Central memory CD4-positive, alpha-beta T cell (primary cell): ENCODE measurements around the gene PHLDB2.

Source experiments
- DNase-seq: peaks from one replicate; pipeline ENCODE4 v3.0.0; 2022

PHLDB2 gene

GRCh38 chr3:111884411-111885018, 25.4 kb downstream of the PHLDB2 start:
- no peak for DNase-seq

GRCh38 chr3:111885578-111885977, 26.5 kb downstream of the PHLDB2 start:
- no peak for DNase-seq

GRCh38 chr3:111890051-111890580, 31.1 kb downstream of the PHLDB2 start:
- no peak for DNase-seq

- no peak for DNase-seq
These were observed 33.0 kb downstream of the PHLDB2 start for GRCh38 chr3:111892070-111892469.

- DNase-seq: no peak
These were observed 36.0 kb downstream of the PHLDB2 start for GRCh38 chr3:111895071-111895470.

GRCh38 chr3:111899966-111900365, 40.9 kb downstream of the PHLDB2 start:
- DNase-seq: no peak

- DNase-seq: no peak
These were observed 42.6 kb downstream of the PHLDB2 start for GRCh38 chr3:111901637-111902036.

- DNase-seq: no peak
These were observed 43.5 kb downstream of the PHLDB2 start for GRCh38 chr3:111902534-111902933.

GRCh38 chr3:111903067-111903511, 44.0 kb downstream of the PHLDB2 start:
- DNase-seq: no peak

GRCh38 chr3:111904376-111905241, 45.5 kb downstream of the PHLDB2 start:
- DNase-seq: no peak

GRCh38 chr3:111906656-111907055, 47.6 kb downstream of the PHLDB2 start:
- no peak for DNase-seq

- DNase-seq: no peak
These were observed 48.1 kb downstream of the PHLDB2 start for GRCh38 chr3:111907151-111907550.

- DNase-seq: no peak
These were observed 51.7 kb downstream of the PHLDB2 start for GRCh38 chr3:111910806-111911205.

- no peak for DNase-seq
These were observed 52.4 kb downstream of the PHLDB2 start for GRCh38 chr3:111911446-111911845.

- no peak for DNase-seq
These were observed 54.2 kb downstream of the PHLDB2 start for GRCh38 chr3:111913163-111913763.

- DNase-seq: no peak
These were observed 56.8 kb downstream of the PHLDB2 start for GRCh38 chr3:111915905-111916304.

- DNase-seq: no peak
These were observed 58.2 kb downstream of the PHLDB2 start for GRCh38 chr3:111917300-111917699.

- DNase-seq: no peak
These were observed 60.5 kb downstream of the PHLDB2 start for GRCh38 chr3:111919370-111920065.

- no peak for DNase-seq
These were observed 62.1 kb downstream of the PHLDB2 start for GRCh38 chr3:111921181-111921580.

GRCh38 chr3:111923095-111923771, 64.2 kb downstream of the PHLDB2 start:
- no peak for DNase-seq

GRCh38 chr3:111923806-111924205, 64.7 kb downstream of the PHLDB2 start:
- DNase-seq: no peak

GRCh38 chr3:111924283-111924682, 65.2 kb downstream of the PHLDB2 start:
- DNase-seq: no peak
